HS-5 (cell line): ENCODE data around the gene TGIF2.
"Not testable (repeated sequence)": the region's sequence is repeated elsewhere in the genome, so short reads cannot be mapped to it uniquely, and the experiment has no call there.

Experiments used
- DNase-seq: peaks from one replicate; pipeline ENCODE4 v3.0.0-alpha.2; 2012; ENCODE audit warnings: low read depth

The TGIF2 gene

GRCh38 chr20:36547186-36548005, 26.0 kb upstream of the TGIF2 start:
- no peak for DNase-seq

- DNase-seq = no peak
Measured at GRCh38 chr20:36548006-36548315, 25.4 kb upstream of the TGIF2 start.

- DNase-seq = no peak
Measured at GRCh38 chr20:36548704-36549627, 24.4 kb upstream of the TGIF2 start.

GRCh38 chr20:36549628-36549941, 23.8 kb upstream of the TGIF2 start:
- no peak for DNase-seq

- DNase-seq = no peak
Measured at GRCh38 chr20:36549942-36550789, 23.2 kb upstream of the TGIF2 start.

GRCh38 chr20:36550790-36551299, 22.6 kb upstream of the TGIF2 start:
- DNase-seq = no peak

GRCh38 chr20:36555248-36555647, 18.1 kb upstream of the TGIF2 start:
- DNase-seq = no peak

GRCh38 chr20:36562724-36563123, 10.7 kb upstream of the TGIF2 start:
- no peak for DNase-seq

- no peak for DNase-seq
Measured at GRCh38 chr20:36563374-36563773, 10.0 kb upstream of the TGIF2 start.

- DNase-seq = not testable (repeated sequence)
Measured at GRCh38 chr20:36564078-36564725, 9.2 kb upstream of the TGIF2 start.

- not testable (repeated sequence) for DNase-seq
Measured at GRCh38 chr20:36564726-36565121, 8.7 kb upstream of the TGIF2 start.

GRCh38 chr20:36565520-36565919, 7.9 kb upstream of the TGIF2 start:
- no peak for DNase-seq

- DNase-seq = no peak
Measured at GRCh38 chr20:36569847-36570429, 3.5 kb upstream of the TGIF2 start.

- DNase-seq = no peak
Measured at GRCh38 chr20:36571564-36572504, 1.6 kb upstream of the TGIF2 start.

GRCh38 chr20:36572701-36573102, 695 bp upstream of the TGIF2 start:
- no peak for DNase-seq

- no peak for DNase-seq
Measured at GRCh38 chr20:36573798-36574365, 485 bp downstream of the TGIF2 start.

GRCh38 chr20:36574366-36575135, 1.2 kb downstream of the TGIF2 start:
- DNase-seq = no peak

GRCh38 chr20:36576081-36576445, 2.7 kb downstream of the TGIF2 start:
- DNase-seq = no peak
